Left lung (tissue), 10 donors: ENCODE data around the gene PWWP2B. TPM values are rescaled to one million over a fixed set of nuclear protein-coding genes. Genes with fewer than 3 reads are reported as not detected.
A peak's percentile ranks its signal among the peaks of the same experiment; 100 is the strongest.
"Not testable (repeated sequence)": the region's sequence is repeated elsewhere in the genome, so short reads cannot be mapped to it uniquely, and the experiment has no call there.

Experiments used
- ATAC-seq: fragments of 200-7000 bp; cut with Tn5 transposase; one replicate; pipeline ENCODE4 v1.9.1; 2020; ENCODE audit warnings: moderate library complexity
- DNase-seq, 4 donors: peaks; one replicate each; pipeline ENCODE4 v3.0.0-alpha.2; 2013 to 2020
- H3K27ac ChIP-seq, 2 donors: fragments of 200-600 bp; sonication (generic) in 1 of 2; one replicate each; pipeline versions ENCODE4 v1.5.0 to v1.8.0; 2020 to 2021
- H3K27me3 ChIP-seq, 2 donors: fragments of 200-600 bp; sonication (generic) in 1 of 2; one replicate each; pipeline versions ENCODE4 v1.5.0 to v1.8.0; 2020 to 2021
- H3K36me3 ChIP-seq, 2 donors: fragments of 200-600 bp; sonication (generic) in 1 of 2; one replicate each; pipeline versions ENCODE4 v1.5.0 to v1.8.0; 2020 to 2021
- H3K4me1 ChIP-seq, 2 donors: fragments of 200-600 bp; one replicate each; pipeline ENCODE4 v1.8.0; 2021
- H3K4me3 ChIP-seq, 2 donors: fragments of 200-600 bp; sonication (generic) in 1 of 2; one replicate each; pipeline versions ENCODE4 v1.5.0 to v1.8.0; 2020 to 2021; ENCODE audit warnings: mild to moderate bottlenecking in 1 of 2
- H3K9me3 ChIP-seq, 2 donors: fragments of 200-600 bp; sonication (generic) in 1 of 2; one replicate each; pipeline versions ENCODE4 v1.5.0 to v1.8.0; 2020 to 2021
- CTCF ChIP-seq, 2 donors: fragments of 200-600 bp; sonication (generic) in 1 of 2; IDR thresholded peaks; one replicate each; pipeline versions ENCODE4 v1.5.0 to v1.8.0; 2021; ENCODE audit warnings: antibody characterized with exemption in 2 of 2
- intact Hi-C, 2 donors: fragments of 100-400 bp; cut with DNase I; formaldehyde crosslinking; loops; one replicate each; pipeline versions ENCODE4 v1.11.2 to v1.14.2; 2022
- polyA plus RNA-seq, 6 donors: library from polyadenylated mRNA; unstranded; fragments of 120-200 nt; gene quantifications; one replicate each; pipeline ENCODE4 v1.2.1, GENCODE V29; 2013; ENCODE audit not compliant: insufficient read length in 6 of 6
- total RNA-seq, 2 donors: library from RNA; stranded (reverse); fragmentation: NEBNext Ultra II Directional; extraction: Animal tissue kit (Norgen Biotek cat#: 25700); gene quantifications; one replicate each; pipeline ENCODE4 v1.2.1, GENCODE V29; 2021
- donor health status: DM: no; HTN: yes; CAD: no.
- donor health status: DM: no; HTN: no; CAD: no.

The PWWP2B gene
- total and polyA plus RNA-seq, 8 donors, result 8.4 to 23.2 (median 11.0) TPM

- H3K27me3 ChIP-seq, result no peaks in the 10 kb centered on the region
- H3K9me3 ChIP-seq, result no peaks in the 10 kb centered on the region
- peak in 1 of 4 donors; percentile 27 for DNase-seq
- no peak for ATAC-seq
- no peak overlapping the region for H3K4me3 ChIP-seq
- TF ChIP-seq CTCF (IDR thresholded peaks at IDR 0.05), result no peak
- no peaks in the 10 kb centered on the region for H3K36me3 ChIP-seq
- intact Hi-C loops, result loop anchor here in 1 of 2 donors (5.0 kb wide), 1 partner anchor 66 kb away; no protein-coding TSS in a partner anchor
- H3K27ac ChIP-seq, result no peak overlapping the region
- H3K4me1 ChIP-seq, result peaks cover 3 to 16% of the 10 kb centered on the region in 2 donors
Measured at GRCh38 chr10:132386419-132386831, 10.6 kb upstream of the PWWP2B start.

- peak in 2 of 4 donors; percentile 29 to 43 for DNase-seq
- intact Hi-C loops, result loop anchor here in 1 of 2 donors (5.0 kb wide), 1 partner anchor 65 kb away; no protein-coding TSS in a partner anchor
- H3K27ac ChIP-seq, result not testable (repeated sequence)
Measured at GRCh38 chr10:132386896-132387295, 10.1 kb upstream of the PWWP2B start.

GRCh38 chr10:132387764-132388210 is 9.2 kb upstream of the PWWP2B start:
- no peaks in the 10 kb centered on the region for H3K27me3 ChIP-seq
- no peak overlapping the region for H3K27ac ChIP-seq
- DNase-seq (peak in 3 of 4 donors; percentile 73 to 94 (median 76)), ATAC-seq (peak; percentile 94)
- peak; percentile 58 to 82 for TF ChIP-seq CTCF (IDR thresholded peaks at IDR 0.05)
- no peaks in the 10 kb centered on the region for H3K36me3 ChIP-seq
- peaks cover 3 to 16% of the 10 kb centered on the region in 2 donors for H3K4me1 ChIP-seq
- intact Hi-C loops, result loop anchor here in 1 of 2 donors (5.0 kb wide), 1 partner anchor 65 kb away; no protein-coding TSS in a partner anchor
- H3K4me3 ChIP-seq, result no peak overlapping the region
- H3K9me3 ChIP-seq, result no peaks in the 10 kb centered on the region

More at GRCh38 chr10:132386896-132387295, 10.1 kb upstream of the PWWP2B start:
- not testable (repeated sequence) for H3K36me3 ChIP-seq, H3K9me3 ChIP-seq, H3K4me3 ChIP-seq, ATAC-seq, H3K27me3 ChIP-seq
- peaks cover 3 to 16% of the 10 kb centered on the region in 2 donors for H3K4me1 ChIP-seq

- ATAC-seq (peak; percentile 35), DNase-seq (peak in 2 of 4 donors; percentile 56 to 81)
- no peaks in the 10 kb centered on the region for H3K36me3 ChIP-seq
- intact Hi-C loops, result loop anchor here in 1 of 2 donors (5.0 kb wide), 1 partner anchor 63 kb away; no protein-coding TSS in a partner anchor
- TF ChIP-seq CTCF (IDR thresholded peaks at IDR 0.05), result no peak
- no peaks in the 10 kb centered on the region for H3K9me3 ChIP-seq
- no peaks in the 10 kb centered on the region for H3K27me3 ChIP-seq
- H3K4me1 ChIP-seq, result peaks cover 3 to 16% of the 10 kb centered on the region in 2 donors
- no peak overlapping the region for H3K4me3 ChIP-seq
- H3K27ac ChIP-seq, result no peak overlapping the region
Measured at GRCh38 chr10:132388891-132389432, 8.0 kb upstream of the PWWP2B start.

- intact Hi-C loops, result loop anchor here in 1 of 2 donors (5.0 kb wide), 1 partner anchor 63 kb away; no protein-coding TSS in a partner anchor
- ATAC-seq (no peak), DNase-seq (peak in 2 of 4 donors; percentile 30 to 76)
- no peak overlapping the region for H3K4me3 ChIP-seq
- no peaks in the 10 kb centered on the region for H3K9me3 ChIP-seq
- no peak overlapping the region for H3K27ac ChIP-seq
- no peaks in the 10 kb centered on the region for H3K27me3 ChIP-seq
- peaks cover 3 to 16% of the 10 kb centered on the region in 2 donors for H3K4me1 ChIP-seq
- TF ChIP-seq CTCF (IDR thresholded peaks at IDR 0.05), result no peak
- no peaks in the 10 kb centered on the region for H3K36me3 ChIP-seq
Measured at GRCh38 chr10:132389433-132390169, 7.4 kb upstream of the PWWP2B start.
